A549 (cell line): ENCODE results near the gene ANKS1B. TPM values are rescaled to one million over a fixed set of nuclear protein-coding genes. Genes with fewer than 3 reads are reported as not detected.

Experiments used
- ATAC-seq, 2 experiments: fragments of 200-7000 bp in 1 of 2; fragments of >200 bp in 1 of 2; cut with Nextera tagmentation in 1 of 2; cut with Tn5 transposase in 1 of 2; 3 replicates each; pipeline versions ENCODE4 v1.8.0 to v1.9.1; 2018 to 2020; ENCODE audit warnings: mild to moderate bottlenecking in 1 of 2, moderate library complexity in 1 of 2
- CTCF ChIA-PET: fragments of 300-600 bp; sonication (Branson Sonifier 250); formaldehyde crosslinking; extraction: SDS; loops from one replicate; lab custom pipeline; 2021; ENCODE audit warnings: antibody characterized with exemption, inconsistent platforms; lab: Yijun Ruan, JAX
- POLR2A ChIA-PET: fragments of 350-600 bp; formaldehyde crosslinking; extraction: SDS; loops from one replicate; lab custom pipeline; 2021; ENCODE audit warnings: antibody characterized with exemption, inconsistent platforms; lab: Yijun Ruan, JAX
- DNase-seq, 2 experiments: peaks; one replicate each; pipeline versions ENCODE4 v3.0.0 to v3.0.0-alpha.2; 2011 to 2016; ENCODE audit warnings: low read depth in 1 of 2, low spot score in 1 of 2
- FAIRE-seq: peaks from 2 replicates; lab custom pipeline; 2011; peaks lifted over from hg19 to GRCh38; lab: Jason Lieb, UNC
- H3K27ac ChIP-seq, 2 experiments: fragments of >200 bp; sonication (Bioruptor Twin); formaldehyde crosslinking; 3 replicates each; pipeline ENCODE4 v1.5.1; 2016 to 2017
- H3K4me1 ChIP-seq: fragments of >200 bp; sonication (Bioruptor Twin); formaldehyde crosslinking; 3 replicates; pipeline ENCODE4 v1.6.1; 2016
- H3K4me2 ChIP-seq: fragments of >200 bp; sonication (Bioruptor Twin); formaldehyde crosslinking; 3 replicates; pipeline ENCODE4 v1.6.1; 2016
- H3K4me3 ChIP-seq: fragments of >200 bp; sonication (Bioruptor Twin); formaldehyde crosslinking; 3 replicates; pipeline ENCODE4 v1.5.1; 2016
- H3K9me3 ChIP-seq: fragments of >200 bp; sonication (Bioruptor Twin); formaldehyde crosslinking; 3 replicates; pipeline ENCODE4 v1.6.1; 2016
- BHLHE40 ChIP-seq: IDR thresholded peaks from 2 replicates; pipeline ENCODE4 v1.6.1; 2012; ENCODE audit warnings: low read depth, low read length, inconsistent platforms
- CBX2 ChIP-seq: fragments of 200-600 bp; sonication (generic); IDR thresholded peaks from 2 replicates; pipeline ENCODE4 v1.6.1; 2016; ENCODE audit warnings: low read depth, mild to moderate bottlenecking, borderline replicate concordance
- FOSB ChIP-seq: fragments of 250-450 bp; sonication (Bioruptor Pico); IDR thresholded peaks from 2 replicates; pipeline ENCODE4 v1.5.0; 2020; ENCODE audit warnings: mild to moderate bottlenecking, moderate library complexity
- FOSL2 ChIP-seq, 2 experiments: fragments of 450-650 bp in 1 of 2; fragments of >200 bp in 1 of 2; sonication (Bioruptor Twin) in 1 of 2; formaldehyde crosslinking; IDR thresholded peaks; 2 replicates each; pipeline versions ENCODE4 v1.5.0 to v1.6.1; 2016 to 2020; ENCODE audit warnings: mild to moderate bottlenecking in 1 of 2, moderate library complexity in 1 of 2
- HDAC2 ChIP-seq: fragments of 200-600 bp; sonication (generic); IDR thresholded peaks from 2 replicates; pipeline ENCODE4 v1.6.1; 2016
- HES2 ChIP-seq: fragments of >200 bp; sonication (Bioruptor Twin); formaldehyde crosslinking; IDR thresholded peaks from 2 replicates; pipeline ENCODE4 v1.6.1; 2016
- HOXA7 ChIP-seq: fragments of 250-450 bp; sonication (Bioruptor Pico); IDR thresholded peaks from 2 replicates; pipeline ENCODE4 v1.5.0; 2020; ENCODE audit warnings: mild to moderate bottlenecking, moderate library complexity
- KDM1A ChIP-seq: fragments of 200-600 bp; sonication (generic); IDR thresholded peaks from 2 replicates; pipeline ENCODE4 v1.6.1; 2016; ENCODE audit warnings: low read depth, mild to moderate bottlenecking
- MAFK ChIP-seq: fragments of 450-650 bp; IDR thresholded peaks from 2 replicates; pipeline ENCODE4 v1.6.1; 2014; ENCODE audit not compliant: partially characterized antibody
- MAZ ChIP-seq: fragments of 150-350 bp; IDR thresholded peaks from 2 replicates; pipeline ENCODE4 v1.6.1; 2014; ENCODE audit warnings: antibody characterized with exemption, low read depth, low read length, borderline replicate concordance
- NFE2L2 ChIP-seq: fragments of 150-350 bp; conservative IDR thresholded peaks from 2 replicates; pipeline ENCODE4 v1.6.1; 2014; ENCODE audit warnings: low read length
- POLR2A ChIP-seq: IDR thresholded peaks from 2 replicates; pipeline ENCODE4 v1.6.1; 2012; ENCODE audit warnings: mild to moderate bottlenecking, low read length
- RAD21 ChIP-seq, 2 experiments: fragments of >200 bp in 1 of 2; sonication (Bioruptor Twin) in 1 of 2; formaldehyde crosslinking in 1 of 2; IDR thresholded peaks in 1 of 2; conservative IDR thresholded peaks in 1 of 2; 2 replicates in 1 of 2; 3 replicates in 1 of 2; pipeline ENCODE4 v1.6.1; 2012 to 2018; ENCODE audit warnings: inconsistent platforms in 1 of 2
- REST ChIP-seq: fragments of 200-600 bp; sonication (generic); IDR thresholded peaks from 2 replicates; pipeline ENCODE4 v1.6.1; 2016; ENCODE audit warnings: antibody characterized with exemption, mild to moderate bottlenecking, moderate library complexity
- SMC3 ChIP-seq: fragments of >200 bp; sonication (Bioruptor Twin); formaldehyde crosslinking; IDR thresholded peaks from 3 replicates; pipeline ENCODE4 v1.6.1; 2018; ENCODE audit warnings: inconsistent platforms
- TFCP2L1 ChIP-seq: fragments of 250-450 bp; sonication (Bioruptor Pico); IDR thresholded peaks from 2 replicates; pipeline ENCODE4 v1.5.0; 2021; ENCODE audit warnings: mild to moderate bottlenecking
- TP53 ChIP-seq: fragments of 250-450 bp; sonication (Bioruptor Pico); IDR thresholded peaks from 2 replicates; pipeline ENCODE4 v1.5.0; 2021; ENCODE audit warnings: mild to moderate bottlenecking, moderate library complexity
- ZC3H11A ChIP-seq: fragments of 450-650 bp; IDR thresholded peaks from 2 replicates; pipeline ENCODE4 v1.6.1; 2014; ENCODE audit warnings: antibody characterized with exemption, mild to moderate bottlenecking
- ZSCAN20 ChIP-seq: fragments of 250-450 bp; sonication (Bioruptor Pico); IDR thresholded peaks from 2 replicates; pipeline ENCODE4 v1.8.0; 2022; ENCODE audit warnings: mild to moderate bottlenecking, moderate library complexity
- WGBS: methylation state at CpG from one replicate; pipeline ENCODE4 v1.1.6; 2017; ENCODE audit errors: missing lambda C conversion rate; 5-methylcytosine and 5-hydroxymethylcytosine counted together
- polyA plus RNA-seq, 4 experiments: library from polyadenylated mRNA; depleted of rRNA in 3 of 4; stranded (reverse); fragments of >200 nt; fragmentation: RNase III in 1 of 4; extraction: RNeasy Plus Mini Kit Qiagen cat#74134 plus additional on column Dnase treatment in 1 of 4; gene quantifications; 2 replicates in 3 of 4; 3 replicates in 1 of 4; pipeline ENCODE4 v1.2.3, GENCODE V29; 2011 to 2017
- TF ChIP-seq, protein P1 (sequence below): fragments of >200 bp; sonication (Bioruptor Twin); formaldehyde crosslinking; IDR thresholded peaks from 3 replicates; pipeline ENCODE4 v1.6.1; 2016
- TF ChIP-seq, protein P2 (sequence below): IDR thresholded peaks from 2 replicates; pipeline ENCODE4 v1.6.1; 2012
- TF ChIP-seq, protein P3 (sequence below): fragments of 150-350 bp; IDR thresholded peaks from 2 replicates; pipeline ENCODE4 v1.6.1; 2014; ENCODE audit warnings: low read depth, mild to moderate bottlenecking, low read length

Gene ANKS1B
- polyA plus RNA-seq, 2 of the 4 experiments (the other 2 are of a cell fraction): 1.5 to 2.2 TPM

GRCh38 chr12:99413751-99414150 is 571.0 kb downstream of the ANKS1B start:
- no peak overlapping the region for H3K27ac ChIP-seq
- H3K4me3 ChIP-seq: no peak overlapping the region
- no peak overlapping the region for H3K4me2 ChIP-seq
- ATAC-seq: no peak
- CTCF ChIA-PET: interaction anchor here (0.8 kb wide), 1 partner anchor 741 kb away, joined by 3 read pairs; no protein-coding TSS in a partner anchor
- TF ChIP-seq FOSB (CRISPR knock-in tag) (no peak), MAZ (no peak), HOXA7 (no peak), RAD21 (conservative IDR thresholded peaks at IDR 0.05 in 1 of 2, IDR thresholded peaks at IDR 0.05 in 1 of 2) (no peak), REST (no peak)
- TF ChIP-seq, all 56 proteins: peak for 0
- no peak for DNase-seq
- 13% methylated on average over 3 of the region's 3 CpGs for WGBS
- POLR2A ChIA-PET: no interaction called here
- FAIRE-seq: no peak
- Histone ChIP-seq H3K4me1 (no peaks in the 10 kb centered on the region), H3K9me3 (no peaks in the 10 kb centered on the region)

DNA sequence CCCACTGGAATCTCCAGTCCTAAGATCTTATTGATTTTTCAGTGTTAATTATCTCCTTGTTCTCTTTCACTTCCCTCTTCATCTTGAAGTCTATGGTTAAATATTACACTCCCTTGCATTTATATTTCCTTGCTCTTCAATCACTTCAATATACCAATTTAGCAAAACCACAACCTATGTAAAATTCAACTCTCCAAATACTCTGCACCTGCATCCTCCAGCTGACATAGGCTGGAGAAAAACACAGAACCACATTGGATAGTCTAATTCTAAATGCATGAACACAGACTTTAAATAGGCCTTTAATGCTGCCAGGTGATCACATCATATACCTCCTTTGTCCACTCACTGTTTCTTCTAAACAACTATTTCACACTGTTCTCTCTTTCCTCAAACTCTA is 591.0 kb downstream of the ANKS1B start:
- POLR2A ChIA-PET: no interaction called here
- no peaks in the 10 kb centered on the region for H3K9me3 ChIP-seq
- no peak for DNase-seq
- H3K4me2 ChIP-seq: no peak overlapping the region
- no peak for TF ChIP-seq CBX2
- TF ChIP-seq TP53 (CRISPR knock-in tag): no peak
- TF ChIP-seq HES2: no peak
- TF ChIP-seq MAFK: no peak
- TF ChIP-seq HOXA7: no peak
- no peak for TF ChIP-seq KDM1A
- TF ChIP-seq, protein P1, sequence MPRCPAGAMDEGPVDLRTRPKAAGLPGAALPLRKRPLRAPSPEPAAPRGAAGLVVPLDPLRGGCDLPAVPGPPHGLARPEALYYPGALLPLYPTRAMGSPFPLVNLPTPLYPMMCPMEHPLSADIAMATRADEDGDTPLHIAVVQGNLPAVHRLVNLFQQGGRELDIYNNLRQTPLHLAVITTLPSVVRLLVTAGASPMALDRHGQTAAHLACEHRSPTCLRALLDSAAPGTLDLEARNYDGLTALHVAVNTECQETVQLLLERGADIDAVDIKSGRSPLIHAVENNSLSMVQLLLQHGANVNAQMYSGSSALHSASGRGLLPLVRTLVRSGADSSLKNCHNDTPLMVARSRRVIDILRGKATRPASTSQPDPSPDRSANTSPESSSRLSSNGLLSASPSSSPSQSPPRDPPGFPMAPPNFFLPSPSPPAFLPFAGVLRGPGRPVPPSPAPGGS: no peak
- TF ChIP-seq ZC3H11A: no peak
- TF ChIP-seq BHLHE40: no peak
- CTCF ChIA-PET: no interaction called here
- ATAC-seq: no peak
- no peak for FAIRE-seq
- H3K4me3 ChIP-seq: no peak overlapping the region
- no peaks in the 10 kb centered on the region for H3K4me1 ChIP-seq
- H3K27ac ChIP-seq: no peak overlapping the region

DNA sequence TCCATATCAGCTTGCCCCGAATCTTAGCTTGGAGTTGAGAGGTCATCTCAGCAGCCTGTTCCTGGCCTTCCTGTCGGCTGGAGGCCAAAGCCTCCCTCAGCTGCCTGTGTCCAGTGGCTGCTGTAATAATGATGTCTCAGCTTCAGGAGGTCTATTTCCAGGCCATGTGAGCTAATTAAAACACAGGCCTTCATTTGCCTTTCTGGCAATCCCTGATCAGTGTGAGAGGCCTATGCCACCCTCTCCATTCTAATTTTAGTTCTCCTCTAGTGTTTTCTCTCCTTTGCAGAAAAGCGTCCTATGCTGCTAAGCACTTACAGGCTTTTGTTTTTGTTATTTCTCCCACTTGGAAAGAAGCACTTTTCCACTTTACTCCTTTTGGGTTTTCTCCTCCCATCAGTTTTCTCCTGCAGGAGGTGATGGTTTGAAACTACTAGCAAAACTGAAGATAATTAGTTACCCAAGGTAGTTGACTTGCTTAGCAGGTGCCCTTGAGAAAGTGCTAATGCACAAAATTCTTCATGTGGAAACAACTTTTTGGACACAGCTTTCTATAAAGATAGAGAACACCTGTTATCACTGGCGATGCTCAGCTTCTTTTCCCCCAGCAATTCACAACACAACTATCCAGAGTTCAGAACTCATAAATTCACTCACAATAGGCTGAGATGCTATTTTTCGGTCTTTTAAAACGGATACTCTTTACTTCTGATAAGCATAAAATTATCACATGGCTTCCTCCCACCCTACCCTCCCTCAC is 592.5 kb downstream of the ANKS1B start:
- no peak for ATAC-seq
- Histone ChIP-seq H3K4me1 (no peaks in the 10 kb centered on the region), H3K27ac (no peak overlapping the region), H3K4me3 (no peak overlapping the region), H3K9me3 (no peaks in the 10 kb centered on the region), H3K4me2 (no peak overlapping the region)
- WGBS: 11% methylated on average over 6 of the region's 6 CpGs
- no peak for DNase-seq
- no peak for FAIRE-seq
- POLR2A ChIA-PET: no interaction called here
- CTCF ChIA-PET: interaction anchor here (1.1 to 7.3 kb wide), 3 partner anchors 9 to 267 kb away, joined by 3 to 51 read pairs (median 6); no protein-coding TSS in a partner anchor
- TF ChIP-seq KDM1A: no peak
- TF ChIP-seq ZSCAN20 (CRISPR knock-in tag): no peak
- TF ChIP-seq BHLHE40: no peak
- TF ChIP-seq REST: no peak
- no peak for TF ChIP-seq SMC3
- no peak for TF ChIP-seq TFCP2L1 (CRISPR knock-in tag)
- no peak for TF ChIP-seq NFE2L2
- TF ChIP-seq, protein P2, sequence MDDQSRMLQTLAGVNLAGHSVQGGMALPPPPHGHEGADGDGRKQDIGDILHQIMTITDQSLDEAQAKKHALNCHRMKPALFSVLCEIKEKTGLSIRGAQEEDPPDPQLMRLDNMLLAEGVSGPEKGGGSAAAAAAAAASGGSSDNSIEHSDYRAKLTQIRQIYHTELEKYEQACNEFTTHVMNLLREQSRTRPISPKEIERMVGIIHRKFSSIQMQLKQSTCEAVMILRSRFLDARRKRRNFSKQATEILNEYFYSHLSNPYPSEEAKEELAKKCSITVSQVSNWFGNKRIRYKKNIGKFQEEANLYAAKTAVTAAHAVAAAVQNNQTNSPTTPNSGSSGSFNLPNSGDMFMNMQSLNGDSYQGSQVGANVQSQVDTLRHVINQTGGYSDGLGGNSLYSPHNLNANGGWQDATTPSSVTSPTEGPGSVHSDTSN: no peak
- no peak for TF ChIP-seq HDAC2
- no peak for TF ChIP-seq FOSL2 (IDR thresholded peaks at IDR 0.05)
- no peak for TF ChIP-seq FOSL2 (CRISPR knock-in tag; IDR thresholded peaks at IDR 0.05)
- TF ChIP-seq, protein P3, sequence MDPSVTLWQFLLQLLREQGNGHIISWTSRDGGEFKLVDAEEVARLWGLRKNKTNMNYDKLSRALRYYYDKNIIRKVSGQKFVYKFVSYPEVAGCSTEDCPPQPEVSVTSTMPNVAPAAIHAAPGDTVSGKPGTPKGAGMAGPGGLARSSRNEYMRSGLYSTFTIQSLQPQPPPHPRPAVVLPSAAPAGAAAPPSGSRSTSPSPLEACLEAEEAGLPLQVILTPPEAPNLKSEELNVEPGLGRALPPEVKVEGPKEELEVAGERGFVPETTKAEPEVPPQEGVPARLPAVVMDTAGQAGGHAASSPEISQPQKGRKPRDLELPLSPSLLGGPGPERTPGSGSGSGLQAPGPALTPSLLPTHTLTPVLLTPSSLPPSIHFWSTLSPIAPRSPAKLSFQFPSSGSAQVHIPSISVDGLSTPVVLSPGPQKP: no peak
- TF ChIP-seq POLR2A: no peak
